ENCODE data around the gene TNFRSF1B.

The TNFRSF1B gene

DNA sequence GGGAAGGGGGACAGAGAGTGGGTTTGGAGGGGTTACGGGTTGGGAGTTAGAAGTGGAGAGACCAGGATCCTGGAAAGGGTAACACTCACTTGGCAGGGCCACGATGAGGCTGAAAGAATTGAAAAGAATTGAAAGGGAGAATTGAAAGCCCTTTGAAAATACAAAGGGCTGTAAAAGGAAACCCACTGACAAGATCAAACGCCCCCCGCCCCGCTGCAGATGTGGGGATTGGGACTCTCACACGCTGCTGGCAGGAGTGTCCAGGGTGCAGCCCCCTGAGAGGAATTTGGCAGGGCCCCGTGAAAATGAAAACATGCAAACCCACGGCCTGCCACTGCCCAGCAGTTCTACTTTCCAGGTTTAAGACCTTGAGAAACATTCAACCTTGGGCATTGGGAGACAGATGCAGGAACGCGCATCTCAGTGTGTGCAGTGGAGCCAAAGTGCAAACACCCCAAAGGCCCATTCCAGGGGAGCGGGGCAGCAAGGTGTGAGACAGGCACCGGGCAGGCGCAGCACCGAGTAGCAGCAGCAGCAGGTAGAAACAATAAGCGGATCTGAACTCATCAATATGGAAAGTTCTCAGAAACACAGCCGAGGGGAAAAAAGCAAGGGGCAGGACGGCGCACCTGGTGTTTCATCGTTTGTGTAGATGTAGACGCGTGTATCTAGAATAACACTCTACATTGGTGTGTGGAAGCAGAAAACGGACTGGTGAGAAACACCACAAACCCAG is 8.3 kb upstream of the TNFRSF1B start:
- no peak for DNase-seq

DNA sequence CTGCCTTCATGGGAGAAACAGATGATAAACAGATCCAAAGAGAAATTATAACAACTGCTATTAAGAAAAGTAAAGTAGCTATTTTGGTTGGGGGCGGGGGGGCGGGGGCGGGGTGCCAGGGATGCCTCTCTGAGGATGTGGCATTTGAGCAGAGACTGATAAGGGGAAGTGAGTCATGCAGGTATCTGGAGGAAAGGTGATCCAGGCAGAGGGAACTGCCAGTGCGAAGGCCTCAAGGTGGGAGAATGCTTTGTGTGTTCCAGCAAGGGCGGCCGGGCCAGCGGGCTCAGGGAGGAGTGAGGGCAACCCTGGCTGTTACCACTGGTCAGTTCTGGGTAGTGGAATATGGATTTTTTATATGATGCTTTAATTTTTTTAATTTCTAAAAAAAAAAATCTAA is 7.0 kb upstream of the TNFRSF1B start:
- peak; percentile 82 for DNase-seq

DNA sequence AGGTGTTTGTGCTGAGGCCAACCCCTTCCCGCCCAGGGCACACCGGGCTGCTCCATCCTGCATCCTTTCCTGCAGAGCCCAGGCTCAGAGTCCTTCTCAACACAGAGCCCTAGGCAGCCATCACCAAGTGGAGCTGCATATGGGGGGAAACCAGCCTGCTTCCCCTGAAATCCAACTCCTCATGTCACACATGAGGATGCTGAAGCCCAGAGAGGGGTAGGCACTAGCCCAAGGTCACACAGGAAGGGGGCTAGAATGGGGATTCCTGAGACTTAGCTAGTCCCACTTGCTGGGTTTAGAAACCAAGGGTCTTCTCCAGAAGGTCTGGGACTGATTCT is 5.5 kb upstream of the TNFRSF1B start:
- no peak for DNase-seq

DNA sequence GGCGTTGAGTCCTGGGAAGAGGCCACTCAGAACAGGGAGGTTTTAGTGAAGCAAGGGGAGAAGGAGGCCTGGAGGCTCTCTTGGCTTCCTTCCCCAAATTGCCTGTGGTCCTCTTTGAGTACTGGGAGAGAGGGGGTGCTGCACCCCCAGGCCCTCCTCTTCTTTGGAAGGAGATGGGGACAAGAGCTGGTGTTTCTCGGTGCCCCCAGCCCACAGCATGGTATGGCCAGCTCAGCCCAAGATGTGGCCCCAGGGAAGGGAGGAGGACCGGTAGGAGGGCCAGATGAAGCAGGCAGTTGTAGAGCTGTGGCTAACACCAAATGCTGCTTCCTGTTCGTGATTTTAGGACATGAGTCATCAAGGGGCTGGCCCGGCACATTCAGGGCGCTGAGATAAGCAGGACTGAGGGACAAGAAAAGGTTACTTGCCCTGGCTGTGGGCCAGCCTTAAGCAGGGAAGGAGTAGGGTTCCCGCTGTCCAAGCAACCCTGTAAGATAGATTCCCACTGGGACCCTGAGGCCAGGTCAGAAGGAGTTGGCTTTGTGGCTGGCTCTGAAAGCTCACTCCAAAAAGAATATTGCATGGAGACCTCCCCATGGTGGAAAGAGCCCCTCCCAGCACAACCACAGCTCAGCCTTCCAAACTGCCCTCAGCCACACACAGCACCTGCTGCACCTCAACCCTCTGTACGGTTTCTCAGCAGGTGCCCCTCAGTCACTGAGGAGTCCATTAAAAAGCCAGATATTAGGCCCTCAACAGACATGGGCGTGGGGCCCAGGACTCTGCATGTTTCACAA is 4.9 kb upstream of the TNFRSF1B start:
- peak; percentile 95 for DNase-seq

DNA sequence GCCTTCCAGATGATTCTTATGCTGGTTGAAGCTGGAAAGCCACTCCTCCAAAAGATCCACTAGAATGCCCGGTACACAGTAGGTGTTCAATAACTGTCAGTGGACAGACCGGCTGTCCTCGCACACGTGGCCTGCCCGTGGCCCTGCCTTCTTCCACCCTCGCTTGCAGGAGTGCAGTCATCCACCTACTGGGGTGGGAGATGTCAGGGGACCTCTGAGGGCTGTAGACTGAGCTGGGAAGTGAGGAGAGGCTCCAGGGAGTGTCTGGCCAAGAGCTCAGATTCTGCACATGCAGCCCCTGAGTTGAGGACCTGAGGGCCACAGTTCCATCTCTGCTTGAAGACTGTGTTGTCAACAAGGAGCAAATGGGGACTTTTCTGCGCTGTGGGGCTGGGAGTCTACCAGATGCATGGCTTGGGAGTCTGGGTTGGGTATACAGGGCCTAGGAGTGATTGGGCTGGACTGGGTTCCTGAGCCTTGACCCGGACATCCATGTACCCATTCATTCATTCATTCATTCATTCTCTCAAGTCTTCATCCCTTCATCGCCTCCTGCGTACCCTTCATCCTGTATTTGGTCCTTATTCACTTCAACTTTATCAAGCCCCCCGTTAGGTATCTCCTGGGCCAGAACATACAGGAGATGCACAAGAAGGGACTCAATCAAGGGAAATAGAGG is 4.2 kb upstream of the TNFRSF1B start:
- no peak for DNase-seq

DNA sequence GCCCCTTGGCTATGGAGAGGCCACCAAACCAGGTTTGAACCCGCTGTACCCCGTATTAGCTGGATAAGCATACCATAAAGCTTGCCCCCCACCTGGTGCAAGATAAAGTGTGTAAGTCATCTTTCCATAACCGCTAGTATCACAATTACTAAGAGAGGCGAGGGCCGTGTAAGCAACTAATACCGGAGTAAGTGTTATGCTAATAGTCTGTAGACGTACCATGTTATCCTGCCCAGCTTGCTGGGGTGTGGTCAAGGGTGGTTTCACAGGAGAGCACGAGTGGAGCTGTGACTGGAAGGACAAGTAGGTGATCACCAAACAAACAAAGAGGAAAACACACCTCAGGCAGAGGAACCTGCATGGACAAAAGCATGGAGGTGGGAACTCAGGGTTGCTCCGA is 3.6 kb upstream of the TNFRSF1B start:
- no peak for DNase-seq

DNA sequence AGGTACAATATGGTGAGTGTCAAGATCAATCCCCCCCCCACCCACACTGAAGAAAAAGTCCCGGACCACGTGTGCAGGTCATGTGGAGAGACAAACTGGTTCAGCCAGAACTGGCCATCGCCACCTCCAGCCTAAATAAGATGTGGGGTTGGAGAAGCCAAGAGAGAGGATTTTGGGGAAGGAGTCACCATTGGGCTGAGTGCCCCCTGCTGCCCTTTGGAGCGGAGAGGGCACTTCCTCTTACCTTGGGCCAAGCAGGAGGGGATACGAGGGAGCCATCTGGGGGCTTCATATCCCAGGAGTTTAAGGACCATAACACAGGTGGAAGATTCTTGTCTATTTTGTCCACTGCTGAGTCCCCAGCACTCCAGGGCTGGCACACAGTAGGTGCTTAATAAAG is 2.6 kb upstream of the TNFRSF1B start:
- no peak for DNase-seq

DNA sequence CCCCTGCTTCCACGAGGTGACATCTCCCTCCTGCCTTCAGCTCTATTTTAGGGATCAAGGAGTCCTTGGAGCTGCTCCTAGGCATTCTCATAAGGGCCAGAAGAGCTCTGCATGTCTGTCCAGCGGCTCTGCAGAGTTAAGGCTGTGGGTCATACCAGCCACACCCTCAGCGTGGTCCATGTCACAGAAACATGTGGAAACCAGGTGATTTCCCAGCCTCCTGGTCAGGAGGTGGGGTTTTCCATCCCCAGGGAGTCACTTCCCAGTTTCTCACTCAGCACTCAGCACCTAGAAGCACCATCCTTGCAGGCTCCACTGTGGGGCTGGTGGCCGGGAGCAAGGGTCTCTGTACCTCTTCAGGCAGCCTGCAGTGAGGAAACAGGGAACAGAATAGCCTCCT is 1.4 kb upstream of the TNFRSF1B start:
- DNase-seq = no peak

DNA sequence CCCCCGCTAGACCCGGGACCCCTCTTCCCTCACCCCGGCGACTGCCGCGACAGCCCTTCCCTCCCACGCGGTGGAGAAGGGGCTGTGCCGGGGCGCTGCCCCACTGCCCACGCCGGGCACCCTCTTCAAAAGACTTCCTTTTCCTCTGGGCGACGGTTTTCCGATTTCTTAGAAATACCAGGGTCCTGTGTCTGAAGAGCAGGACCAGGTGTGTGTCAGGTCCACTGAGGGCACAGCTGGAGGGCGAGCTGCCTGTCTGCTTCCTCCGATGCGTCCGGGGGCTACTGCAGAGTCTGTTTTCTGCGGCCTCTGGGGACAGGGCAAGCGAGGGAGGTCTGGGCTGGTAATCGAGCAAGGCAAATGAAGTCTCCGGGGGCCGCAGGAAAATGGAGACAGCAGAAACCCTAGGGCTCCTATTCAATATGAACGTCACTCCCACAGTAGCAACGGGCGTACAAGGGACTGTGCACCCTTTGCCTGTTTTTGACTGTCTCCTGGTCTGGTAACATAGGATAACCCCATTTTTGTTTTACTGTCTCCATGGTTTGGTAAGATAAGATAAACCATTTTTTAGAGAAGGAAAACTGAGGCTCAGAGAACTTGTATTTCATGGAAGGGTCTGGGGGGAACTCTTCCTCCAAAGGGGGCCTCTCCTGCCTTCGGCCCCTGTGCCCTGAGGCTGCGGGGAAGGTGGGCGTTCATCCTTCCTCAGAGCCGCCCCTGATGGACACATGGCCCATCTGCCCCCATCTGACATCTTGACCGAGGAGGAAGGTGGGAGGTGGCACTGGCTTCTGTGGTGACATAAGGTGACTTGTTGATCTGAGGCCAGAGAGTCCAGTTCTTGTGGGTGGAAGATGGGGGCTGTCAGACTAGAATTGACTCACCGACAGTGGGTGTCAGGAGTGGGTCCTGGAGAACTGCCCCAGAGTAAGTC is 970 bp downstream of the TNFRSF1B start:
- no peak for DNase-seq

DNA sequence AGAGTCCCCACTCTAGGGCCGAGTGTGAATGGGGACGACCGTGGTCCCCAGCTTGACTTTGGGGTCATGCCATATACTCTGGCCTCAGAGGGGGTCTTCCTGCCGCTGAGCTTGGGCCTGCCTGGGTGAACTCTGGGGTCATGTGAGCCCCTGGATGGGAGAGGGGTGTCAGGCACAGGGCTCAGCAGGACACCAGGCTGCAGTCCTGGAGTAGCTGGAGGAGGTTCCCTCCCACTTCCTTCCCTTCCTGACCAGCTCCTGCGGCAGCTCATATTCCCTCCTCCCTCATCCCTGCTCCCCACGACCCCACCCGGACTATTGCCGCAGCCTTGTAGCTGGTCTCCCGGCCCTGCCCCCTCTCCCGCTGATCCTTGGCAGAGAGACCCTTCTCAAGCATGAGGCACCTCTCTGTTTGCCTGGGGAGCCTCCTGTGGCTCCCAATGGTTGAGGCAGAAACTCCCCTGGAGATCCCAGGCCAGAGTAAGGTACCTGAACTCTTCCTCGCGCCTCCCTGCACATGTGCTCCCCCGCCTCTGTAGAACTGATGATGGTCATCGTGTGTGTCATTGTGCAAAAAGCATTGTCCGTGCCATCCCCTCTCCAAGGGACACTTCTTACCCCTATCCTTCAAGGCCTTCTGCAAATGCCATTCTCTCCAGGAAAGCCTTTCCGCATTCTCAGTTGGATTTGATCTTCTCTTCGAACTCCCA is 1.8 kb downstream of the TNFRSF1B start:
- DNase-seq = no peak

DNA sequence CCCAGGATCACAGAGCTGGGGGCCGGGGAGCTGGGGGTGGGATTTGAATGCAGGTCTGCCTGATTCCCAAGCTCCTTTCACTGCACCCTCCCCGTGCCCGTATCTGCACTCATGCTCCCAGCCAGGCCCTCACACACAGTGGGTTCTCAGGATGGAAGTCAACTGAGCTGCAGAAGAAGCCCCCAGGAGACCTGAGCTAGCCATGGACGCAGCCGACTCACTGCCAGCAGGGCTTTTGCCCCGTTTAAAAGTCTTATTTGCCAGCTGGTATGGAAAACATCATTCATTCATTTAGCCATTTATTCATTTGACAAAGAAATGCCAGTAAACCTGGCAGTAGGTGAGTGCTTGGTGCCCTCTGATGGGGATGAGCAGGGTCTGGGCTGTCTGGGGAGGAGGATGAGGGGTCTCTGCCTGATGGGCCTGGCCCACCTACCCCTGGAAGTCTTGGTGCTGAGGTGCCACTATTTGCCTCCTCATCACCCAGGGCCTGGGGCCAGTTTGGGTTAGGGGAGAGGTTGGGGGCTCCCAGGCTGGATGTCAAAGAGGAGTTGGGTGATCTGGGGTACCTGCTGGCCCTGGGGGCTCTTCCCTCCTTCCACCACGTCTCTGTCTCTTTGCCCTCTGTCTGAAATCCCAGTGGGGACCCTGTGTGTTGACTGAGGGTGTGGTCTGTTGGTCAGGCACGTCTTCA is 2.8 kb downstream of the TNFRSF1B start:
- DNase-seq = no peak

DNA sequence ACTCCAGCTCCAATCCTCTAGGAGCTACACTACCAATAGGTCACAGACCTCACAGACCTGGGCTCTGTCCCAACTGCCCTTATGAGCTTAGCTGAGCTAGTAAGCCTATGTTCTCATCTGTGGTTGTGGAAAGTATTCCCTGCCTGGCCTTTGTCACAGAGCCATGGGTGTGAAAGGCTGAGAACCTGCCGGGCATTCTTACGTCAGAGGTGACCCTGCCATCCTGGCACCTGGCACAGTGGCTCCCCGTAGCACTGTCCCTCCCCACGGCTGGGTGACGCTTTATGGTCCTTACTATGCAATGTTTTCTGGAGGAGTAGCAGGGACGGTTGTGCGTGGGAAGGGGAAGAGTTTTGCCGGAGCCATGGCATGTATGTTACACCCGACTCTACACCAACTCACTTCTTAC is 3.5 kb downstream of the TNFRSF1B start:
- no peak for DNase-seq

DNA sequence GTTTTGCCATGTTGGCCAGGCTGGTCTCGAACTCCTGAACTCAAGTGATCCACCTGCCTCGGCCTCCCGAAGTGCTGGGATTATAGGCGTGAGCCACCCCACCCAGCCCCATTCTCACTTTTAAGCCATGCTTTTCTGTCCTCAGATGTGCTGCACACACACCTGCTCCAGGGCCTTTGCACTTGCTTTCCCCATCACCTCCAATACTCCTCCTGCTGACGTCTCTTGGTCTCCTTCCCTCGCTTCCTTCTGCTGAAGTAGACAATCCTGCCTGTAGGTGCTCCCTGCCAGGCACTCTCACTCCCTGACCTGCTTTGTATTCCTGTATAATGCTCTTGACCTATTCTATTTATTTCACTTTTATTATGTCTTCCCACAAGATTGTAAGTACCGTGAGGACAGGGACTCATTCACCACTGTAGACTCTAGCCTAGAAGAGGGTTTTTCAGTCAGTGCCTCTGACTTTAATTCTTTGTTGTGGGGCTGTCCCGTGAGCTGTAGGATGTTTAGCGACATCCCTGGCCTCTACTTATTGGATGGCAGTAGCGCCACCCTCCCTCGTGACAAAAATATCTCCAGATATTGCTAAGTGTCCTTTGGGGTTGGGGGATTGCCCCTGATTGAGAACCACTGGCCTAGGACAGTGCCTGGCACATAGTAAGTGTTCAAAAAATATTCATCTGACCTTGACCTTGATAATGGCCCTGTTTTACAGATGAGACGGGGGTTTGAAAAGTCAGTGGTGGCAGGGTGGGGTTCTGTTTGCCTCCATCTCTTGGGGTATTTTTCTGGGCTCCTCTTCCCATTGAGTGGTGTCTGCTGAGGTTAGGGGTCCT is 4.6 kb downstream of the TNFRSF1B start:
- DNase-seq = no peak

DNA sequence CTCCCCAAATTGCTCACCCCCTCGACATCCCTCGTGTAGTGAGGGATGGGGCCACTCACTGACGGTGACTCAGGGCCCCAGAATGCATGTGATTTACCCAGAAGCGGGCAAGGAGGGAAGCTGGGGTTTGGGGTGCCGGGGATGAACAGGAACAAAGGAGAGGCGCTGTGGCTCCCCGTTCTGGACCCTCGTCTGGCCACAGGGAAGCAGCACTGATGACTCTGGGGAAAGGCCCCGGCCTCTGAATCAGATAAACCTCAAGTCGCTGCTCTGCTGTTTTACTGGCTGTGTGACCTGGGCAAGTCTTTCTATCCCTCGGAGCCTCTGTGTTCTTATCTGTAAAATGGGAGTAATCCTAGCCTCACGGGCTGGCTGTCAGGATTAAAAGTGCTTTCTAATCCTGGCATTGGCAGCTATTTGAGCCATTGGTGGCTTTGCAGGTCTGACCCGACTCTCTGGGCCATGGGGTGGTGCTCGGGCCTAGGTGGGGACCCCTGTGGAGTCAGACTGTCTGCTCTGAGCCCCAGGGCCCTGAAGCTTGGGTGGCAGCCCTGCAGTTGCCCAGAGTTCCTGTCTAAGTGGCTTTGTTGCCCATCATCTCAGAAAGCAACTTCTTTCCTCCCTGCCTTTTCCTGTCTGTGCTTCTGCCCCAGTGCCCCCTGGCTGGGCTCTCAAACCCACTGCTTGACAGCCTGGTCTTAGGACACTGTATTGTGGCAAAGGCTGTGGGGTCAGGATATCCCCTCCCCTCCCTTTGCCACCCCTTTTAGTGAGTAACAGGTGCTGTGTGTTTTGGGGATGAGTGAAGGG is 5.5 kb downstream of the TNFRSF1B start:
- DNase-seq = no peak

DNA sequence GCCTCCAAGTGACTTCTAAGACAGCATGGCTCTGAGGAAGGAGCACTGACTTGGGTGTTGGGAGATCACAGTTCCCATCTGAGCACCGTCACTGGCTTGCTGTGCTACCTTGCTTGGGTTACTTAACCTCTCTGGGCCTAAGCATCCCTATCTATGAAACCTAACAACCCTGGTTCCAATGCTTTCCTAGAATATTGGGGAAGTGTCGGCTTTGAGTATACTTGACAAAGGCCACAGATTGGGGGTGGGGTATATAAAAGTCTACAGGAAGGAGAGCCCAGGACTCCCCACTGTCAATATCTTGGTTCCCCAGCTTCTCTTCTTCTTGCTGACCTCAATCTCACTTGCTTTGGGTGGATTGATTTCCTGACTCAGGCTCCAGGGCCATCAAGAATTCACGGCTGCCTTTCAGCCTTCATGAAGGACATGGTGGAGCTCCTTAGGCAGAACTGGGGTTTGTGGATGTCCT is 6.3 kb downstream of the TNFRSF1B start:
- no peak for DNase-seq

DNA sequence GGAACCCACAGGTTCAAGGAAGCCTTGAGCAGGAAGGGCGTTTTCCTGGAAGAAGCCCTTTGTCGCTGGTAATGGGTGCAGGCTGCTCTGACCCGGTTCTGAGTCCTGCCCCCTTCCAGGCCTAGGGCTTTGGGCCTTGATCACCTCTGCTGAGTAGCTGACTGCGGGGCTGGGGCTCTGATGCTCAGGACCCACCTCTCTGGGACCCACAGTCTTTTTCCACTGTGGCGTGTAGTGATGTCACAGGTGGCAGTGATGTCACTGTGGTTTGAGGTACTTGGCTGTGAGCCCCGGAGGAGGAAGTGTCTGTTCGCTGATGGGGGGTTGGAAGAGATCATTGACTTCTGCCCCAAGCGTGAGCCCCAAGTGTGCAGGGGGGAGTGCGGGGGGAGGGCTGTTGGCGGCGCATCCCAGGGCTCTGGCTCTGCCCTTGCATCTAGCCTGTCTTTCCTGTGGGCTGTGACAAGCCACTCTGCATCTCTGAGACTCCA is 6.9 kb downstream of the TNFRSF1B start:
- no peak for DNase-seq

DNA sequence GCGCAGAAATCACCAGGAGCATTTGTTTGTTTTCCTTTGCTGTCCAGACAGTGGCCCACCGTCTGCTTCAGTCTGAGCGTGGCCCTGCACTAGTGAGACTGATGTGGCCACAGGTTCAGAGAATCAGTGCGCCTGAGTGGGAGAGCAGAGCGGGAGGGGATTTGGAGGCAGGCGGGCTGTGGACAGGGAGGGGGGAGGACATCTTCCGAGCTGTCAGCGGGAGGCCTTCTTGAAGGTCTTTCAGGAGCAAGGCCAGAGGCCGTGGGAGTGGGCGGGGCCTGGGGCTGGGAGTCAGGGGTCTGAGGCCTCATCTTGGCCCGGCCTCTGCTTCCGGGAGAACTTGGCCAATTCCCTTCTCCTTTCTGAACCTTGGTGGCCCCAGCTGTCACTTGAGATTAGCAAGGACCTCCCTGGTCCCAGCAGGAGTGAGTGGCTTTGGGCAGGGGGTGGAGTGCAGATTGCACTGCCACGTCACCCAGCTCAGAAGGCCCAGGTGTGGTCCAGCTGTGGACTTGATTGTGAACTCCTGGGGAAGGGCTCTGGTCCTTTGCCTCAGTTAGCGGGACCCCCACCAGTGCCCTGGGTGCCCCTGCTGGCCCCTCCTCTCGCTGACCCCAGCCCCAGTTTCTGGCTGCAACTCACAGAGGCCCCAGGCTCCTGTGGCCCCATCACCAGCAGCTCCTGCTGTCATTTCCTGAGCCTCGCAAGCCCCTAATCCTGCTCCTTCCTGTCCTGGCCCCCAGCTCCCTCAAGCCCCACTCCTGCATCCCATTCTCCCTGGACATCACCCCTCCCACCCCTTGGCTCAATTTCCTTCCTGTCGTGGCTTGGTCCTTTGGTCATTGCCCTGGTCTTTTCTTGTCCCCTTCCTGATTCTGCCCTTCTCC is 8.4 kb downstream of the TNFRSF1B start:
- no peak for DNase-seq

Measured in islet precursor cell (in vitro differentiated cells).